ENCODE results near the gene ARMCX6. TPM values are rescaled to one million over a fixed set of nuclear protein-coding genes. Genes with fewer than 3 reads are reported as not detected.

Gene ARMCX6
- total and polyA plus RNA-seq, 2 donors (not counting 1 experiment from before 2014, with no cell fraction given): 39.6 to 51.6 TPM

- peak; percentile 73 for DNase-seq
- no peak overlapping the region for H3K27ac ChIP-seq (ENCODE audit: low read length in 2 of 2)
- TF ChIP-seq EZH2 (IDR thresholded peaks at IDR 0.05; ENCODE audit: borderline replicate concordance, insufficient read depth, low read depth, low read length, poor library complexity, severe bottlenecking) (no peak), CTCF (IDR thresholded peaks at IDR 0.05) (peak; percentile 71)
- H3K4me3 ChIP-seq (ENCODE audit: control extremely low read depth in 1 of 5, extremely low read depth in 1 of 5, insufficient read depth in 1 of 5, low read depth in 2 of 5, low read length in 4 of 5): no peak overlapping the region
- no peak overlapping the region for H3K4me2 ChIP-seq (replicated peaks; ENCODE audit: low read depth, low read length, poor library complexity, severe bottlenecking)
- Mint-ChIP-seq H3K9me3 (ENCODE audit: insufficient read depth) (no peaks in the 10 kb centered on the region), H3K4me3 (no peak overlapping the region), H3K27me3 (peaks cover 11% of the 10 kb centered on the region), H3K4me1 (peaks cover 4% of the 10 kb centered on the region), H3K27ac (peak overlapping the region; percentile 46)
- ATAC-seq (ENCODE audit: low read depth): peak; percentile 80
- no peaks in the 10 kb centered on the region for H3K9me3 ChIP-seq (ENCODE audit: control extremely low read depth in 1 of 3, control insufficient read depth in 2 of 3, insufficient read depth in 1 of 3, low read length in 2 of 3)
- ChIA-PET POLR2A (no interaction called here), CTCF (interaction anchor here (0.8 to 2.0 kb wide), 4 partner anchors 12 to 198 kb away, joined by 3 to 4 read pairs (median 4); no protein-coding TSS in a partner anchor)
- H3K4me1 ChIP-seq (ENCODE audit: control insufficient read depth in 2 of 2, insufficient read depth in 2 of 2, low read length in 2 of 2): no peaks in the 10 kb centered on the region
- no CpG with 5 or more reads among the region's 5 CpGs for WGBS (ENCODE audit: insufficient coverage)
- intact Hi-C loops (cut with micrococcal nuclease): loop anchor here (5.0 kb wide), 5 partner anchors 161 to 1266 kb away; no protein-coding TSS in a partner anchor
- H4K20me1 ChIP-seq (ENCODE audit: control insufficient read depth, insufficient read depth, low read length, poor library complexity, severe bottlenecking): no peaks in the 10 kb centered on the region
- H3K36me3 ChIP-seq (replicated peaks in 1 of 2; ENCODE audit: control extremely low read depth in 1 of 2, control insufficient read depth in 1 of 2, extremely low read depth in 1 of 2, insufficient read depth in 2 of 2, low read length in 1 of 2): no peaks in the 10 kb centered on the region
- H2AFZ ChIP-seq (ENCODE audit: insufficient read depth, low read depth, low read length, poor library complexity, severe bottlenecking): peak overlapping the region; percentile 43
- peaks cover 0 to 4% (median 2%) of the 10 kb centered on the region in 4 experiments for H3K27me3 ChIP-seq (replicated peaks in 1 of 4; ENCODE audit: control extremely low read depth in 1 of 4, control insufficient read depth in 3 of 4, insufficient read depth in 4 of 4, low read length in 3 of 4)
- no peaks in the 10 kb centered on the region for H3K79me2 ChIP-seq (ENCODE audit: control insufficient read depth, insufficient read depth, low read length)
- no peak overlapping the region for H3K9ac ChIP-seq (ENCODE audit: low read length)
Measured at GRCh38 chrX:101595739-101596419, 21.9 kb downstream of the ARMCX6 start.

Small RNA genes lying within 50 kb of the gene (small RNA-seq; reads per million reads assigned to genes)
- gene RNU6-30P (ENCODE audit: insufficient read length, low read depth, low replicate concordance): 0.76 reads per million

Other genes starting within 250 kb of the ARMCX6 start
- 235 and 243 TPM in 2 replicates for gene BTK, start 231.8 kb downstream of the ARMCX6 start, total RNA-seq
- gene BTK, start 231.8 kb downstream of the ARMCX6 start, polyA plus RNA-seq: 157 and 166 TPM in 2 replicates
- 155 and 156 TPM in 2 replicates for gene RPL36A, start 227.0 kb downstream of the ARMCX6 start, total RNA-seq
- gene RPL36A, start 227.0 kb downstream of the ARMCX6 start, polyA plus RNA-seq: 2,759 and 3,836 TPM in 2 replicates
- 22.1 and 27.7 TPM in 2 replicates for gene GLA, start 210.1 kb downstream of the ARMCX6 start, total RNA-seq
- gene GLA, start 210.1 kb downstream of the ARMCX6 start, polyA plus RNA-seq: 36.3 and 42.7 TPM in 2 replicates
- 48.4 and 57.1 TPM in 2 replicates for gene HNRNPH2, start 209.8 kb downstream of the ARMCX6 start, total RNA-seq
- gene HNRNPH2, start 209.8 kb downstream of the ARMCX6 start, polyA plus RNA-seq: 9.2 and 24.3 TPM in 2 replicates
- gene ARMCX4, start 132.5 kb downstream of the ARMCX6 start, total RNA-seq: 6.7 and 8.2 TPM in 2 replicates
- 2.1 and 6.8 TPM in 2 replicates for gene ARMCX4, start 132.5 kb downstream of the ARMCX6 start, polyA plus RNA-seq
- 0.17 TPM in 2 replicates for gene ARMCX1, start 67.5 kb downstream of the ARMCX6 start, total RNA-seq
- gene ARMCX1, start 67.5 kb downstream of the ARMCX6 start, polyA plus RNA-seq: 0.27 and 0.92 TPM in 2 replicates
- 36.2 and 39.2 TPM in 2 replicates for gene ARMCX3, start 5.2 kb upstream of the ARMCX6 start, total RNA-seq
- 16.9 and 31.3 TPM in 2 replicates for gene ARMCX3, start 5.2 kb upstream of the ARMCX6 start, polyA plus RNA-seq
- 24.0 and 28.8 TPM in 2 replicates for gene ARMCX2, start 41.9 kb upstream of the ARMCX6 start, total RNA-seq
- 8.7 and 9.8 TPM in 2 replicates for gene ARMCX2, start 41.9 kb upstream of the ARMCX6 start, polyA plus RNA-seq